Endodermal cell (in vitro differentiated cells): ENCODE results near the gene OPCML. TPM values are rescaled to one million over a fixed set of nuclear protein-coding genes. Genes with fewer than 3 reads are reported as not detected.
A peak's percentile ranks its signal among the peaks of the same experiment; 100 is the strongest.

Source experiments
- DNase-seq: peaks from one replicate; pipeline ENCODE4 v3.0.0-alpha.2; 2017
- H3K27ac ChIP-seq: 2 replicates; pipeline ENCODE4 v1.5.1; 2013; ENCODE audit warnings: mild to moderate bottlenecking, low read depth, low read length, moderate library complexity
- H3K27me3 ChIP-seq: 2 replicates; pipeline ENCODE4 v1.6.1; 2013; ENCODE audit warnings: mild to moderate bottlenecking, low read length, moderate library complexity; ENCODE audit not compliant: insufficient read depth, control insufficient read depth, poor library complexity, severe bottlenecking
- H3K36me3 ChIP-seq: 2 replicates; pipeline ENCODE4 v1.7.0; 2013; ENCODE audit warnings: mild to moderate bottlenecking, low read length, moderate library complexity; ENCODE audit not compliant: control insufficient read depth, insufficient read depth
- H3K4me1 ChIP-seq: one replicate; pipeline ENCODE4 v1.7.0; 2013; ENCODE audit warnings: low read length; ENCODE audit not compliant: control insufficient read depth, insufficient read depth
- H3K4me3 ChIP-seq: 2 replicates; pipeline ENCODE4 v1.5.1; 2013; ENCODE audit warnings: mild to moderate bottlenecking, low read length, moderate library complexity
- H3K9ac ChIP-seq: 2 replicates; pipeline ENCODE4 v1.6.1; 2013; ENCODE audit warnings: mild to moderate bottlenecking, low read length, moderate library complexity; ENCODE audit not compliant: poor library complexity, severe bottlenecking; ENCODE audit errors: extremely low read depth
- H3K9me3 ChIP-seq: 2 replicates; pipeline ENCODE4 v1.6.1; 2013; ENCODE audit warnings: mild to moderate bottlenecking, low read length, moderate library complexity; ENCODE audit not compliant: control insufficient read depth
- H3K27ac Mint-ChIP-seq: 2 replicates; pipeline ENCODE4 v1.8.0; 2020; ENCODE audit warnings: mixed read lengths
- H3K27me3 Mint-ChIP-seq: 2 replicates; pipeline ENCODE4 v1.8.0; 2021; ENCODE audit warnings: mild to moderate bottlenecking, mixed read lengths; ENCODE audit not compliant: insufficient read depth
- H3K36me3 Mint-ChIP-seq: 2 replicates; pipeline ENCODE4 v1.8.0; 2020; ENCODE audit warnings: low read depth, mixed read lengths
- H3K4me1 Mint-ChIP-seq: 2 replicates; pipeline ENCODE4 v1.8.0; 2020; ENCODE audit warnings: mixed read lengths
- H3K4me3 Mint-ChIP-seq: 2 replicates; pipeline ENCODE4 v1.8.0; 2020; ENCODE audit warnings: mild to moderate bottlenecking, moderate library complexity, mixed read lengths
- H3K9me3 Mint-ChIP-seq: 2 replicates; pipeline ENCODE4 v1.8.0; 2020; ENCODE audit warnings: mild to moderate bottlenecking, mixed read lengths
- CTCF ChIP-seq: fragments of 200-600 bp; sonication (generic); conservative IDR thresholded peaks from 2 replicates; pipeline ENCODE4 v1.5.0; 2021; ENCODE audit warnings: antibody characterized with exemption, mild to moderate bottlenecking
- WGBS, 2 experiments: methylation state at CpG; one replicate each; pipeline versions ENCODE4 v1.1.5 to v1.1.7; 2013; ENCODE audit warnings: missing lambda C conversion rate in 2 of 2, mixed read lengths in 1 of 2; ENCODE audit not compliant: insufficient coverage in 1 of 2, insufficient read length in 1 of 2; 5-methylcytosine and 5-hydroxymethylcytosine counted together
- total RNA-seq, 2 donors: library from RNA; stranded (reverse); fragmentation: NEBNext Ultra II Directional in 1 of 2; extraction: Animal tissue kit (Norgen Biotek cat#: 25700) in 1 of 2; gene quantifications; 2 replicates in 1 of 2; 3 replicates in 1 of 2; pipeline ENCODE4 v1.2.1, GENCODE V29; 2021

OPCML gene
- total RNA-seq, 2 donors from 2014 or later: 0.49 to 0.86 TPM

GRCh38 chr11:133049244-133050019, 482.9 kb downstream of the OPCML start:
- Histone ChIP-seq H3K4me1 (peaks cover 12% of the 10 kb centered on the region), H3K36me3 (no peaks in the 10 kb centered on the region), H3K27me3 (no peaks in the 10 kb centered on the region), H3K4me3 (no peak overlapping the region), H3K9ac (no peak overlapping the region), H3K9me3 (no peaks in the 10 kb centered on the region), H3K27ac (no peak overlapping the region)
- H3K36me3 Mint-ChIP-seq: no peaks in the 10 kb centered on the region
- no peak for TF ChIP-seq CTCF
- H3K9me3 Mint-ChIP-seq: no peaks in the 10 kb centered on the region
- DNase-seq: peak; percentile 58
- H3K4me1 Mint-ChIP-seq: peaks cover 45% of the 10 kb centered on the region
- H3K4me3 Mint-ChIP-seq: no peak overlapping the region
- no peak overlapping the region for H3K27ac Mint-ChIP-seq
- H3K27me3 Mint-ChIP-seq: peaks cover 20% of the 10 kb centered on the region
- 79 to 81% methylated on average over 6 to 11 of the region's 11 CpGs for WGBS, 2 experiments

- no peak for TF ChIP-seq CTCF
- Mint-ChIP-seq H3K27ac (no peak overlapping the region), H3K4me3 (no peak overlapping the region), H3K9me3 (no peaks in the 10 kb centered on the region), H3K27me3 (peaks cover 20% of the 10 kb centered on the region), H3K36me3 (no peaks in the 10 kb centered on the region), H3K4me1 (peaks cover 49% of the 10 kb centered on the region)
- H3K36me3 ChIP-seq: no peaks in the 10 kb centered on the region
- H3K27ac ChIP-seq: no peak overlapping the region
- peaks cover 12% of the 10 kb centered on the region for H3K4me1 ChIP-seq
- no peak overlapping the region for H3K4me3 ChIP-seq
- peaks cover 4% of the 10 kb centered on the region for H3K27me3 ChIP-seq
- WGBS, 2 experiments: 94 to 99% methylated on average over 8 of the region's 8 CpGs
- no peak for DNase-seq
- H3K9me3 ChIP-seq: no peaks in the 10 kb centered on the region
- no peak overlapping the region for H3K9ac ChIP-seq
Measured at GRCh38 chr11:133048270-133048669, 484.0 kb downstream of the OPCML start.

GRCh38 chr11:133047771-133048115, 484.6 kb downstream of the OPCML start:
- no peak for TF ChIP-seq CTCF
- Histone ChIP-seq H3K4me1 (peaks cover 12% of the 10 kb centered on the region), H3K36me3 (no peaks in the 10 kb centered on the region), H3K27me3 (peaks cover 5% of the 10 kb centered on the region), H3K9me3 (no peaks in the 10 kb centered on the region), H3K9ac (no peak overlapping the region), H3K4me3 (no peak overlapping the region), H3K27ac (no peak overlapping the region)
- Mint-ChIP-seq H3K27ac (no peak overlapping the region), H3K9me3 (no peaks in the 10 kb centered on the region), H3K27me3 (peaks cover 17% of the 10 kb centered on the region), H3K4me1 (peaks cover 49% of the 10 kb centered on the region), H3K36me3 (no peaks in the 10 kb centered on the region), H3K4me3 (no peak overlapping the region)
- DNase-seq: no peak
- WGBS, 2 experiments: 85% methylated on average over 4 to 5 of the region's 5 CpGs
